ENCODE measurements around the gene PCBP3.

DNA sequence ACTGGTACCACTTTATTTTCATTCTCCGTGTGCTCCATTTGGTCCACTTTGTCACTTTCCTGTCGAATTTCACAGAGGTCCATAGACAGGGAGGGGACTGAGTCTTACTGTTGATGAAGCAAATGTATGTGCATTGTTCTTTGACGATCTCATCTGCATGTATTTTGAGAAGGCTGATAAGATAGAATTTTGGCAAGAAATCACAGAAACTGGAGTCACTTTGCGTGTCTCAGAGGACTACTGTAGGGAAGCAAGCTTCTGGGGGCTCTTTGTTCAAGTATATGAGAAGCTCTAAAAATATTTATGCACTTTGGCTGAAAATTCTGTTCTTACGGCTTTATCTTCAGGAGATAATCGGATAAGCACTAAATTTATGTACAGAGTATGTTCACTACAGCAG lies 78.1 kb downstream of the PCBP3 start:
- no peak for TF ChIP-seq POLR2AphosphoS5 (IDR thresholded peaks at IDR 0.05)
- TF ChIP-seq, protein P1, sequence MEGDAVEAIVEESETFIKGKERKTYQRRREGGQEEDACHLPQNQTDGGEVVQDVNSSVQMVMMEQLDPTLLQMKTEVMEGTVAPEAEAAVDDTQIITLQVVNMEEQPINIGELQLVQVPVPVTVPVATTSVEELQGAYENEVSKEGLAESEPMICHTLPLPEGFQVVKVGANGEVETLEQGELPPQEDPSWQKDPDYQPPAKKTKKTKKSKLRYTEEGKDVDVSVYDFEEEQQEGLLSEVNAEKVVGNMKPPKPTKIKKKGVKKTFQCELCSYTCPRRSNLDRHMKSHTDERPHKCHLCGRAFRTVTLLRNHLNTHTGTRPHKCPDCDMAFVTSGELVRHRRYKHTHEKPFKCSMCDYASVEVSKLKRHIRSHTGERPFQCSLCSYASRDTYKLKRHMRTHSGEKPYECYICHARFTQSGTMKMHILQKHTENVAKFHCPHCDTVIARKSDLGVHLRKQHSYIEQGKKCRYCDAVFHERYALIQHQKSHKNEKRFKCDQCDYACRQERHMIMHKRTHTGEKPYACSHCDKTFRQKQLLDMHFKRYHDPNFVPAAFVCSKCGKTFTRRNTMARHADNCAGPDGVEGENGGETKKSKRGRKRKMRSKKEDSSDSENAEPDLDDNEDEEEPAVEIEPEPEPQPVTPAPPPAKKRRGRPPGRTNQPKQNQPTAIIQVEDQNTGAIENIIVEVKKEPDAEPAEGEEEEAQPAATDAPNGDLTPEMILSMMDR (IDR thresholded peaks at IDR 0.05) = no peak
